GM23338 (cell line): Measurements from ENCODE around the gene TENM4. TPM values are rescaled to one million over a fixed set of nuclear protein-coding genes. Genes with fewer than 3 reads are reported as not detected.

Experiments
- ATAC-seq: fragments of 200-7000 bp; cut with Tn5 transposase; 3 replicates; pipeline ENCODE4 v1.9.1; 2020
- DNase-seq: peaks from one replicate; pipeline ENCODE4 v3.0.0-alpha.2; 2015; ENCODE audit warnings: low spot score
- H2AFZ ChIP-seq: fragments of 200-600 bp; sonication (generic); 2 replicates; pipeline ENCODE4 v1.8.0; 2016; ENCODE audit warnings: antibody characterized with exemption, mild to moderate bottlenecking, moderate library complexity
- H3F3A ChIP-seq: fragments of 200-600 bp; sonication (generic); replicated peaks from 2 replicates; pipeline ENCODE4 v1.8.0; 2017; ENCODE audit warnings: antibody characterized with exemption, mixed run types, low read depth
- H3K27ac ChIP-seq: fragments of 200-600 bp; sonication (generic); 2 replicates; pipeline ENCODE4 v1.6.1; 2016; ENCODE audit warnings: low read depth
- H3K27me3 ChIP-seq: fragments of 200-600 bp; sonication (generic); 2 replicates; pipeline ENCODE4 v1.8.0; 2016; ENCODE audit warnings: mild to moderate bottlenecking, mixed run types, moderate library complexity; ENCODE audit not compliant: insufficient read depth
- H3K36me3 ChIP-seq: fragments of 200-600 bp; sonication (generic); 2 replicates; pipeline ENCODE4 v1.8.0; 2016; ENCODE audit warnings: mild to moderate bottlenecking; ENCODE audit not compliant: insufficient read depth
- H3K4me1 ChIP-seq: fragments of 200-600 bp; sonication (generic); 2 replicates; pipeline ENCODE4 v1.8.0; 2016; ENCODE audit warnings: mild to moderate bottlenecking, moderate library complexity; ENCODE audit not compliant: insufficient read depth
- H3K4me2 ChIP-seq: fragments of 200-600 bp; sonication (generic); 2 replicates; pipeline ENCODE4 v1.7.1; 2017; ENCODE audit warnings: mixed run types
- H3K4me3 ChIP-seq: fragments of 200-600 bp; sonication (generic); 2 replicates; pipeline ENCODE4 v1.6.1; 2016; ENCODE audit warnings: mixed run types
- H3K79me2 ChIP-seq: fragments of 200-600 bp; sonication (generic); replicated peaks from 2 replicates; pipeline ENCODE4 v1.8.0; 2017; ENCODE audit warnings: mild to moderate bottlenecking; ENCODE audit not compliant: insufficient read depth
- H3K9me2 ChIP-seq: fragments of 200-600 bp; sonication (generic); 2 replicates; pipeline ENCODE4 v1.8.0; 2017; ENCODE audit not compliant: insufficient read depth
- H4K20me1 ChIP-seq: fragments of 200-600 bp; sonication (generic); replicated peaks from 2 replicates; pipeline ENCODE4 v1.8.0; 2017; ENCODE audit warnings: mild to moderate bottlenecking; ENCODE audit not compliant: insufficient read depth
- H3K27ac Mint-ChIP-seq: 2 replicates; pipeline ENCODE4 v1.8.0; 2020; ENCODE audit warnings: inconsistent platforms, mild to moderate bottlenecking, moderate library complexity, mixed read lengths
- H3K27me3 Mint-ChIP-seq: 3 replicates; pipeline ENCODE4 v1.8.0; 2022; ENCODE audit warnings: low read depth, mild to moderate bottlenecking, moderate library complexity, mixed read lengths, inconsistent platforms; ENCODE audit not compliant: insufficient read depth, poor library complexity
- H3K36me3 Mint-ChIP-seq: 3 replicates; pipeline ENCODE4 v1.8.0; 2021; ENCODE audit warnings: low read depth, mild to moderate bottlenecking, inconsistent platforms, moderate library complexity, mixed read lengths
- H3K4me1 Mint-ChIP-seq: 3 replicates; pipeline ENCODE4 v1.8.0; 2020; ENCODE audit warnings: mild to moderate bottlenecking, inconsistent platforms, mixed read lengths
- H3K4me3 Mint-ChIP-seq: 3 replicates; pipeline ENCODE4 v1.8.0; 2021; ENCODE audit warnings: moderate library complexity, mild to moderate bottlenecking, inconsistent platforms, mixed read lengths
- H3K9me3 Mint-ChIP-seq: 3 replicates; pipeline ENCODE4 v1.8.0; 2020; ENCODE audit warnings: moderate library complexity, mild to moderate bottlenecking, inconsistent platforms, mixed read lengths
- CREB1 ChIP-seq: fragments of 250-450 bp; sonication (Bioruptor Pico); IDR thresholded peaks from 2 replicates; pipeline ENCODE4 v1.5.0; 2020; ENCODE audit warnings: low read depth, mild to moderate bottlenecking, moderate library complexity
- ETS1 ChIP-seq: IDR thresholded peaks from 2 replicates; pipeline ENCODE4 v1.6.1; 2016; ENCODE audit warnings: antibody characterized with exemption
- EZH2 ChIP-seq: fragments of 200-600 bp; sonication (generic); IDR thresholded peaks from one replicate; pipeline ENCODE4 v1.8.0; 2017; ENCODE audit warnings: antibody characterized with exemption, mild to moderate bottlenecking, low read depth; ENCODE audit not compliant: unreplicated experiment
- EZH2phosphoT487 ChIP-seq: fragments of 200-600 bp; sonication (generic); IDR thresholded peaks from one replicate; pipeline ENCODE4 v1.8.1; 2018; ENCODE audit warnings: antibody characterized with exemption; ENCODE audit not compliant: unreplicated experiment
- JUNB ChIP-seq: IDR thresholded peaks from one replicate; pipeline ENCODE4 v1.6.1; 2016; ENCODE audit warnings: antibody characterized with exemption; ENCODE audit not compliant: unreplicated experiment
- NANOG ChIP-seq: IDR thresholded peaks from 2 replicates; pipeline ENCODE4 v1.6.1; 2016; ENCODE audit warnings: antibody characterized with exemption, borderline replicate concordance
- POLR2AphosphoS5 ChIP-seq: IDR thresholded peaks from 2 replicates; pipeline ENCODE4 v1.6.1; 2016; ENCODE audit warnings: antibody characterized with exemption, low read depth
- ZNF114 ChIP-seq: fragments of 250-450 bp; sonication (Bioruptor Pico); IDR thresholded peaks from 2 replicates; pipeline ENCODE4 v1.5.0; 2020; ENCODE audit warnings: mild to moderate bottlenecking, moderate library complexity
- ZNF331 ChIP-seq: fragments of 250-450 bp; sonication (Bioruptor Pico); IDR thresholded peaks from 2 replicates; pipeline ENCODE4 v1.5.0; 2020; ENCODE audit warnings: low read depth, mild to moderate bottlenecking, moderate library complexity
- polyA plus RNA-seq: library from polyadenylated mRNA; unstranded; fragments of >200 nt; fragmentation: Nextera tagmentation; extraction: Ambion mirVana; gene quantifications from 2 replicates; pipeline ENCODE4 v1.2.1, GENCODE V29; 2016
- total RNA-seq: library from RNA; depleted of rRNA; stranded (reverse); fragments of >200 nt; shearing (Covaris generic); gene quantifications from 2 replicates; pipeline ENCODE4 v1.2.3, GENCODE V29; 2014
- TF ChIP-seq, protein P1 (sequence below): fragments of 250-450 bp; sonication (Bioruptor Pico); IDR thresholded peaks from 2 replicates; pipeline ENCODE4 v1.5.0; 2020; ENCODE audit warnings: mild to moderate bottlenecking, moderate library complexity
- TF ChIP-seq, protein P2 (sequence below), 2 experiments: fragments of 200-600 bp in 1 of 2; sonication (generic) in 1 of 2; conservative IDR thresholded peaks; 2 replicates each; pipeline versions ENCODE4 v1.5.1 to v1.6.1; 2016 to 2017; ENCODE audit warnings: antibody characterized with exemption in 2 of 2, low read depth in 2 of 2, mild to moderate bottlenecking in 2 of 2, moderate library complexity in 1 of 2
- TF ChIP-seq, protein P3 (sequence below): IDR thresholded peaks from one replicate; pipeline ENCODE4 v1.6.1; 2018; ENCODE audit warnings: antibody characterized with exemption; ENCODE audit not compliant: unreplicated experiment

TENM4 gene
- total and polyA plus RNA-seq, 2 experiments from 2014 or later: 7.3 TPM

- TF ChIP-seq, protein P1, sequence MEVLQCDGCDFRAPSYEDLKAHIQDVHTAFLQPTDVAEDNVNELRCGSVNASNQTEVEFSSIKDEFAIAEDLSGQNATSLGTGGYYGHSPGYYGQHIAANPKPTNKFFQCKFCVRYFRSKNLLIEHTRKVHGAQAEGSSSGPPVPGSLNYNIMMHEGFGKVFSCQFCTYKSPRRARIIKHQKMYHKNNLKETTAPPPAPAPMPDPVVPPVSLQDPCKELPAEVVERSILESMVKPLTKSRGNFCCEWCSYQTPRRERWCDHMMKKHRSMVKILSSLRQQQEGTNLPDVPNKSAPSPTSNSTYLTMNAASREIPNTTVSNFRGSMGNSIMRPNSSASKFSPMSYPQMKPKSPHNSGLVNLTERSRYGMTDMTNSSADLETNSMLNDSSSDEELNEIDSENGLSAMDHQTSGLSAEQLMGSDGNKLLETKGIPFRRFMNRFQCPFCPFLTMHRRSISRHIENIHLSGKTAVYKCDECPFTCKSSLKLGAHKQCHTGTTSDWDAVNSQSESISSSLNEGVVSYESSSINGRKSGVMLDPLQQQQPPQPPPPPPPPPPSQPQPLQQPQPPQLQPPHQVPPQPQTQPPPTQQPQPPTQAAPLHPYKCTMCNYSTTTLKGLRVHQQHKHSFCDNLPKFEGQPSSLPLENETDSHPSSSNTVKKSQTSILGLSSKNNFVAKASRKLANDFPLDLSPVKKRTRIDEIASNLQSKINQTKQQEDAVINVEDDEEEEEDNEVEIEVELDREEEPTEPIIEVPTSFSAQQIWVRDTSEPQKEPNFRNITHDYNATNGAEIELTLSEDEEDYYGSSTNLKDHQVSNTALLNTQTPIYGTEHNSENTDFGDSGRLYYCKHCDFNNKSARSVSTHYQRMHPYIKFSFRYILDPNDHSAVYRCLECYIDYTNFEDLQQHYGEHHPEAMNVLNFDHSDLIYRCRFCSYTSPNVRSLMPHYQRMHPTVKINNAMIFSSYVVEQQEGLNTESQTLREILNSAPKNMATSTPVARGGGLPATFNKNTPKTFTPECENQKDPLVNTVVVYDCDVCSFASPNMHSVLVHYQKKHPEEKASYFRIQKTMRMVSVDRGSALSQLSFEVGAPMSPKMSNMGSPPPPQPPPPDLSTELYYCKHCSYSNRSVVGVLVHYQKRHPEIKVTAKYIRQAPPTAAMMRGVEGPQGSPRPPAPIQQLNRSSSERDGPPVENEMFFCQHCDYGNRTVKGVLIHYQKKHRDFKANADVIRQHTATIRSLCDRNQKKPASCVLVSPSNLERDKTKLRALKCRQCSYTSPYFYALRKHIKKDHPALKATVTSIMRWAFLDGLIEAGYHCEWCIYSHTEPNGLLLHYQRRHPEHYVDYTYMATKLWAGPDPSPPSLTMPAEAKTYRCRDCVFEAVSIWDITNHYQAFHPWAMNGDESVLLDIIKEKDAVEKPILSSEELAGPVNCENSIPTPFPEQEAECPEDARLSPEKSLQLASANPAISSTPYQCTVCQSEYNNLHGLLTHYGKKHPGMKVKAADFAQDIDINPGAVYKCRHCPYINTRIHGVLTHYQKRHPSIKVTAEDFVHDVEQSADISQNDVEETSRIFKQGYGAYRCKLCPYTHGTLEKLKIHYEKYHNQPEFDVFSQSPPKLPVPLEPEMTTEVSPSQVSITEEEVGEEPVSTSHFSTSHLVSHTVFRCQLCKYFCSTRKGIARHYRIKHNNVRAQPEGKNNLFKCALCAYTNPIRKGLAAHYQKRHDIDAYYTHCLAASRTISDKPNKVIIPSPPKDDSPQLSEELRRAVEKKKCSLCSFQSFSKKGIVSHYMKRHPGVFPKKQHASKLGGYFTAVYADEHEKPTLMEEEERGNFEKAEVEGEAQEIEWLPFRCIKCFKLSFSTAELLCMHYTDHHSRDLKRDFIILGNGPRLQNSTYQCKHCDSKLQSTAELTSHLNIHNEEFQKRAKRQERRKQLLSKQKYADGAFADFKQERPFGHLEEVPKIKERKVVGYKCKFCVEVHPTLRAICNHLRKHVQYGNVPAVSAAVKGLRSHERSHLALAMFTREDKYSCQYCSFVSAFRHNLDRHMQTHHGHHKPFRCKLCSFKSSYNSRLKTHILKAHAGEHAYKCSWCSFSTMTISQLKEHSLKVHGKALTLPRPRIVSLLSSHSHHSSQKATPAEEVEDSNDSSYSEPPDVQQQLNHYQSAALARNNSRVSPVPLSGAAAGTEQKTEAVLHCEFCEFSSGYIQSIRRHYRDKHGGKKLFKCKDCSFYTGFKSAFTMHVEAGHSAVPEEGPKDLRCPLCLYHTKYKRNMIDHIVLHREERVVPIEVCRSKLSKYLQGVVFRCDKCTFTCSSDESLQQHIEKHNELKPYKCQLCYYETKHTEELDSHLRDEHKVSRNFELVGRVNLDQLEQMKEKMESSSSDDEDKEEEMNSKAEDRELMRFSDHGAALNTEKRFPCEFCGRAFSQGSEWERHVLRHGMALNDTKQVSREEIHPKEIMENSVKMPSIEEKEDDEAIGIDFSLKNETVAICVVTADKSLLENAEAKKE (CRISPR knock-in tag): no peak
- TF ChIP-seq NANOG (no peak), POLR2AphosphoS5 (no peak), EZH2phosphoT487 (no peak)
Observed at GRCh38 chr11:78786086-78786485, 654.7 kb downstream of the TENM4 start (continued).

DNA sequence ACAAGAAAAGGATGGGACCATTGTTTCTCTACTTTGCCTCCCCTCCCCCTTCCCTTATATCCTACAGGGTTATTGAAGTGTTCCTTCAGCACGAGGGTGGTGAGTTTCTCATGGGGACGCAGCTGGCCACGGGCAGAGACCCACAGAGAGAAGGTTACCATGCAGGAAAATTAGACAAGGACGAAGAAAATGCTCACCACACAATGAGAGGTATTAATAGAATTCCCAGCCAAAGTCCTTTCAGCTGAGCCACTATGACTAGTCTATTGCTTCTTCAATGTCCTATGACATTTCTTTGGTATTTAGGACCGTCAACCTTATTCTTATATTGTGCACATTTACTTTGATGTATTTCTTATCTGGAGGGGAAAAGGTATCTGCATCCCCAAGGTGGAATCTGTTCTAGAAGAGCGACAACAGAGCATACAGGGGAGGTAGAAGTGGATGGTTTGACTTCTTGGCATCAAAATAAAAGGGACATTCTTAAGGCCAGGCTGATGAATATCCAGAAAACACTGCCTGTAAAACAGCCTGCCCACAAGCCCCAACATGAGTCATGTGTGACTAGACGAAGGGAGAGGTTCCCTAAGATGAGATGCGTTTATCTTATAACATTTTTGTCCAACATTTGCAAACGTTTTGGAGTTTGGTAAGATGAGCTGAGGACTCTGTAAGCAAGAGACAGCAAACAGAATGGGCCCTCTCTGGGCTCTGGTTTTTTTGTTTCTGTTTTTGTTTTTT, 656.3 kb downstream of the TENM4 start:
- Histone ChIP-seq H4K20me1 (no peaks in the 10 kb centered on the region), H3K9me2 (peaks cover 13% of the 10 kb centered on the region), H3K4me3 (no peak overlapping the region), H2AFZ (no peak overlapping the region), H3K79me2 (no peaks in the 10 kb centered on the region), H3K27ac (no peak overlapping the region), H3K4me2 (0 out of 2 replicates have a peak overlapping the region, but pooled peaks have one; percentile 17), H3K4me1 (peaks cover 18% of the 10 kb centered on the region), H3K36me3 (no peaks in the 10 kb centered on the region), H3F3A (no peaks in the 10 kb centered on the region), H3K27me3 (no peaks in the 10 kb centered on the region)
- no peak overlapping the region for H3K4me3 Mint-ChIP-seq
- DNase-seq (no peak), ATAC-seq (no peak)
- H3K27ac Mint-ChIP-seq: no peak overlapping the region
- H3K4me1 Mint-ChIP-seq: peaks cover 21% of the 10 kb centered on the region
- no peaks in the 10 kb centered on the region for H3K9me3 Mint-ChIP-seq
- H3K27me3 Mint-ChIP-seq: peaks cover 3% of the 10 kb centered on the region
- H3K36me3 Mint-ChIP-seq: no peaks in the 10 kb centered on the region; the same call in 2 of the 3 replicates
- TF ChIP-seq ZNF114 (CRISPR knock-in tag) (no peak), ETS1 (no peak), JUNB (no peak), EZH2phosphoT487 (no peak), CREB1 (CRISPR knock-in tag) (no peak), POLR2AphosphoS5 (no peak), ZNF331 (CRISPR knock-in tag) (no peak), EZH2 (no peak)
- TF ChIP-seq, protein P2, sequence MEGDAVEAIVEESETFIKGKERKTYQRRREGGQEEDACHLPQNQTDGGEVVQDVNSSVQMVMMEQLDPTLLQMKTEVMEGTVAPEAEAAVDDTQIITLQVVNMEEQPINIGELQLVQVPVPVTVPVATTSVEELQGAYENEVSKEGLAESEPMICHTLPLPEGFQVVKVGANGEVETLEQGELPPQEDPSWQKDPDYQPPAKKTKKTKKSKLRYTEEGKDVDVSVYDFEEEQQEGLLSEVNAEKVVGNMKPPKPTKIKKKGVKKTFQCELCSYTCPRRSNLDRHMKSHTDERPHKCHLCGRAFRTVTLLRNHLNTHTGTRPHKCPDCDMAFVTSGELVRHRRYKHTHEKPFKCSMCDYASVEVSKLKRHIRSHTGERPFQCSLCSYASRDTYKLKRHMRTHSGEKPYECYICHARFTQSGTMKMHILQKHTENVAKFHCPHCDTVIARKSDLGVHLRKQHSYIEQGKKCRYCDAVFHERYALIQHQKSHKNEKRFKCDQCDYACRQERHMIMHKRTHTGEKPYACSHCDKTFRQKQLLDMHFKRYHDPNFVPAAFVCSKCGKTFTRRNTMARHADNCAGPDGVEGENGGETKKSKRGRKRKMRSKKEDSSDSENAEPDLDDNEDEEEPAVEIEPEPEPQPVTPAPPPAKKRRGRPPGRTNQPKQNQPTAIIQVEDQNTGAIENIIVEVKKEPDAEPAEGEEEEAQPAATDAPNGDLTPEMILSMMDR (conservative IDR thresholded peaks at IDR 0.05; ENCODE audit: low read depth in 2 of 2): no peak
- TF ChIP-seq, protein P3, sequence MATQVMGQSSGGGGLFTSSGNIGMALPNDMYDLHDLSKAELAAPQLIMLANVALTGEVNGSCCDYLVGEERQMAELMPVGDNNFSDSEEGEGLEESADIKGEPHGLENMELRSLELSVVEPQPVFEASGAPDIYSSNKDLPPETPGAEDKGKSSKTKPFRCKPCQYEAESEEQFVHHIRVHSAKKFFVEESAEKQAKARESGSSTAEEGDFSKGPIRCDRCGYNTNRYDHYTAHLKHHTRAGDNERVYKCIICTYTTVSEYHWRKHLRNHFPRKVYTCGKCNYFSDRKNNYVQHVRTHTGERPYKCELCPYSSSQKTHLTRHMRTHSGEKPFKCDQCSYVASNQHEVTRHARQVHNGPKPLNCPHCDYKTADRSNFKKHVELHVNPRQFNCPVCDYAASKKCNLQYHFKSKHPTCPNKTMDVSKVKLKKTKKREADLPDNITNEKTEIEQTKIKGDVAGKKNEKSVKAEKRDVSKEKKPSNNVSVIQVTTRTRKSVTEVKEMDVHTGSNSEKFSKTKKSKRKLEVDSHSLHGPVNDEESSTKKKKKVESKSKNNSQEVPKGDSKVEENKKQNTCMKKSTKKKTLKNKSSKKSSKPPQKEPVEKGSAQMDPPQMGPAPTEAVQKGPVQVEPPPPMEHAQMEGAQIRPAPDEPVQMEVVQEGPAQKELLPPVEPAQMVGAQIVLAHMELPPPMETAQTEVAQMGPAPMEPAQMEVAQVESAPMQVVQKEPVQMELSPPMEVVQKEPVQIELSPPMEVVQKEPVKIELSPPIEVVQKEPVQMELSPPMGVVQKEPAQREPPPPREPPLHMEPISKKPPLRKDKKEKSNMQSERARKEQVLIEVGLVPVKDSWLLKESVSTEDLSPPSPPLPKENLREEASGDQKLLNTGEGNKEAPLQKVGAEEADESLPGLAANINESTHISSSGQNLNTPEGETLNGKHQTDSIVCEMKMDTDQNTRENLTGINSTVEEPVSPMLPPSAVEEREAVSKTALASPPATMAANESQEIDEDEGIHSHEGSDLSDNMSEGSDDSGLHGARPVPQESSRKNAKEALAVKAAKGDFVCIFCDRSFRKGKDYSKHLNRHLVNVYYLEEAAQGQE: no peak
